GM12873 (cell line): Measurements from ENCODE around the gene PRSS22.
A peak's percentile ranks its signal among the peaks of the same experiment; 100 is the strongest.

Experiments
- TF ChIP-seq, protein P1 (sequence below): IDR thresholded peaks from 2 replicates; pipeline ENCODE4 v1.5.1; 2012; ENCODE audit warnings: low read depth, mild to moderate bottlenecking, moderate library complexity, low read length, control low read depth; ENCODE audit not compliant: insufficient read depth; ENCODE audit errors: missing control alignments

PRSS22 gene

DNA sequence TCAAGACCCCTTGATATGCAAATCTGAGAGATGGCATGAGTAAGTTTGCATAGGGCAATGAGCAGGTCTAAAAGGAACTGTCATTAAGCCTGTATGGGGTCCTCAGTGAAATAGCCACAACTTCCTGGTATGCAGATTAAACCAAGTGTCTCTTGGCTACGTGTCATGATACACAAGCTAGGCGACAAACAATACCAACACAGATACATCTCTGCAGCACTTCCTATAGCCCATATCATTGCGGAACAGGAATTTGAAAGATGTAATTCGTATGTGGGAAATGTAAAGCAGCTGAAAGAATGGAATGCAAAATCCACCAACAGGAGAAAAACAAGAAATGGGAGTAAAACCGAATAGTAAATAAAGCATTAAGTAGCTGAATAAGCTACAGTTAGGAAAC is 12.9 kb downstream of the PRSS22 start:
- TF ChIP-seq, protein P1, sequence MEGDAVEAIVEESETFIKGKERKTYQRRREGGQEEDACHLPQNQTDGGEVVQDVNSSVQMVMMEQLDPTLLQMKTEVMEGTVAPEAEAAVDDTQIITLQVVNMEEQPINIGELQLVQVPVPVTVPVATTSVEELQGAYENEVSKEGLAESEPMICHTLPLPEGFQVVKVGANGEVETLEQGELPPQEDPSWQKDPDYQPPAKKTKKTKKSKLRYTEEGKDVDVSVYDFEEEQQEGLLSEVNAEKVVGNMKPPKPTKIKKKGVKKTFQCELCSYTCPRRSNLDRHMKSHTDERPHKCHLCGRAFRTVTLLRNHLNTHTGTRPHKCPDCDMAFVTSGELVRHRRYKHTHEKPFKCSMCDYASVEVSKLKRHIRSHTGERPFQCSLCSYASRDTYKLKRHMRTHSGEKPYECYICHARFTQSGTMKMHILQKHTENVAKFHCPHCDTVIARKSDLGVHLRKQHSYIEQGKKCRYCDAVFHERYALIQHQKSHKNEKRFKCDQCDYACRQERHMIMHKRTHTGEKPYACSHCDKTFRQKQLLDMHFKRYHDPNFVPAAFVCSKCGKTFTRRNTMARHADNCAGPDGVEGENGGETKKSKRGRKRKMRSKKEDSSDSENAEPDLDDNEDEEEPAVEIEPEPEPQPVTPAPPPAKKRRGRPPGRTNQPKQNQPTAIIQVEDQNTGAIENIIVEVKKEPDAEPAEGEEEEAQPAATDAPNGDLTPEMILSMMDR, result no peak

DNA sequence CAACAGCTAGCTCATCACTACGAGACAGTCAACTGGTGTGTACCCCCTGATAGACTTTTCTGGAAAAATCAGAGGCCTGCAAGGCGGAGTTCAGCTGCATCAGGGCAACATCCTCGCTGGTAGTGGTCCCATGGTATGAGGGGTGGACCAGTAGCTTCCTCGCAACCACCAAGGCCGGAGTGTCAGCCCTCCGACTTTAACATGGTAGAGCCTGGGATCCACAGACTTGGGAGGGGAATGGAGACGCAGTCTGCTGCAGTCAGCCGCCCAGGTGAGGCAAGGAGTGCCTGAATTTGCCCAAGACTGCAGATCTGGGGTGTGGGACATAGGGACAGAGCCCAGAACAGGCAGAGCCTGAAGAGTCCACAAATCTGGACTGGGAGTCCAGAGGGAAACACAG is 14.4 kb downstream of the PRSS22 start:
- TF ChIP-seq, protein P1, result no peak

DNA sequence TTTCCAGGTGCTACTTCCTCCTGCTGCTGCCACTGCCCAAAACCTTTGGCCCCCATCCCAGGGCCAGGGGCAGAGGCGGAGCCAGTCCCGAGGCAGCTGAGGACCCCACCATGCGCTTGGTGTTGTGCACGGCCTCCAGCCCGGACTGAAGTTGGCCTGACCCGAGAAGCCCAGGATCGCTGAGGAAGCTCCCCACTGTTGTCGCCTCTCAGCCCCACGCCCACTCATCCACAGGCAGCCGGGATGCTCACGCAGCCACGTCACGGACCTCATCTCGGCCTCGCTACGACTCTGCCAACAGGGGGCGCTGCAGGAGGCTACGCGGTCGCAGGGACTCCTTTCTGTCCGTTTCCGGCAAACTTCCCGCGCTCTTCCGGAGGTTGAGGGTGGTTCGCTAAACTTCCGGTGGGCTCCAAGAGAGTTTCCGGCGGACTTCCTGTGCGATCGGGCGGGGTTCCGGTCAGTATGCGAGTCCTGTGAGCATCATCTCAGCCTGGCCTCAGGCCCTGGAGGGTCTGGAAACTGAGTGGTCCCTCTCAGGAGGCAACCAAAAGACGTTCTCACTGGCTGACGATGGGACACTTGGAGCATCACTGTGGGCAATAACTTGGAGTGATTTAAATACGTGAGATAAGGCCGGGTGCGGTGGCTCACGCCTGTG is 15.5 kb downstream of the PRSS22 start:
- TF ChIP-seq, protein P1, result peak; percentile 71

DNA sequence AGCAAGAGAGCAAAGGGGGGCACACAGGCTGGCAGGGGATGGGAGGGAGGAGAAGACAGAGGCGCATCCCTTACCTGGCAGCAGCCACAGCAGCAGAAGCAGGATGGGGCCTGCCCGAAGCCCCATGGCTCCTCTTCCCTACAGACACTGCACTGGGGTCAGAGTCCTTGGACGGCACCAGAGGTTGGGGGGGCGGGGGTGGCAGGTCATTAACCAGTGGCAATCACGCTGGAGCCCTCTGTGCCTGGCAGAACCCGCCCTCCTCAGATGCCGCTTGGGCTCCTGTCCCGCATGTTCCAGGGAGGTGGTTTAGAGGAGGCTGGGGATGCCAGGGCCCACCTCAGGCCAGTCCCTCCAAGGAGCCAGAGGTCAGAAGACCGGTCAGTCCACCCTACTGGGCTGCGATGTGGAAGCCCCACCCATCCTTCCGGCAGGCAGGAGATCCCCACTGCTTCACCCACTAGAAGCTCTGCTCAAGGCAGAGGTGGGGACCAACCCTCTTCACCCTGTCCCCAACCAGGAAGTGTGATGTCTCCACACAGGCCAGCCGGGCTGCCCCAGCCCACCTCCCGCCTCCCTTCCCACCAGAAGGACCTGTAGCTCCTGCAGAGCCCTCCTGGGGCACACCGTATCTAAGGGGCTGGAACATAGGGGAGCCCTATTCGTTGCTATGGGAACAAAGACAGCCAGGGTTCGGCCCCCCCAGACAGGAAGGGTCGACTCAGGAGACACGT is 16.2 kb downstream of the PRSS22 start:
- TF ChIP-seq, protein P1, result no peak

DNA sequence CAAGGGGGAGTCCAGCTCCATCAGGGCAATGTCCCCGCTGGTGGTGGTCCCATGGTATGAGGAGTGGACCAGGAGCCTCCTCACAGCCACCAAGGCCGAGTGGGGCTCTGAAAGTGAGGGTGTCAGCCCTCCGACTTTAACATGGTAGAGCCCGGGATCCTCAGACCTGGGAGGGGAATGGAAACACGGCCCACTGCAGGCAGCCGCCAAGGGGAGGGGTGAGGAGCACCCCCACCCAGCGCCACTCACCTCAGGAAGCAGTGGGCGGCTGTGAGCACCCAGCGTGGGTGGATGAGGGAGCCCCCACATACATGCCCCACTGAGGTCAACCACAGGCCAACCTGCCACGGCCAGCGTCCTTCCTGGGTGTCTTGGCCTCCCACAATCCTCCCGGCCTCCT is 17.1 kb downstream of the PRSS22 start:
- TF ChIP-seq, protein P1, result no peak

DNA sequence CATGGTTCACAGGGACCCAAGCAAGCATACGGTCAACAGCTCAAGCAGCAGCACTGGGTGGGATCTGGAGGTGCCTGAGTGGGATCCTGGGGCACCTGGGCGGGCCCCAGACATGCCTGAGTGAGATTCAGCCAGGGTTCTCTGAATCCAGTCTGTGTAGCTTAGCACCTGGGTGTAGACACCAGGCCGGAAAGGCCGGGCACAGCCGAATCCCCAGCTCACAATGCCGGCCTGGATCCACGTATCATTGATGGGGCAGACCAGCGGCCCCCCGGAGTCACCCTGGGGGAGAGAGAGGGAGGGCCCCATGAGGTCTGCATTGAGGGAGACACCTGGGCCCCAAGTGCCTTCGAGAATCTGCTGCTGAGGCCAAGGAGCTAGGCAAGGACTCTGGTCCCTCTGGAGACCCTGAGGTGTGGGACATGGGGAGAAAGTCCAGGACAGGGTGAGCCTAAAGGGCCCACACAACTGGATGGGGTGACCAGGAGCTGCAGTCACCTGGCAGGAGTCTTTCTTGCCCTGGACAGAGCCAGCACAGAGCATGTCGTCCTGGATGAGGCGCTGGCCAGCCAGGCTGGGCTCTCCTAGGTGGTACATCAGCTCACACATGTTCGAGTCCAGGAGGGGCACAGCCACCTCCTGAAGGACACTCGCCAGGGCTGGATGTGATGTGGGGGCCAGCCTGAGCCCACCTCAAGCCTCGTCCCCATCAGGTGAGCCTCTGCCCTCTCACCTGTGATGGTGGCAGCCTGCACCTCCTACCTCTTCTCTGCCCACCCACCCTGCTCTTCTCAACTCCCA is 18.1 kb downstream of the PRSS22 start:
- TF ChIP-seq, protein P1, result no peak

DNA sequence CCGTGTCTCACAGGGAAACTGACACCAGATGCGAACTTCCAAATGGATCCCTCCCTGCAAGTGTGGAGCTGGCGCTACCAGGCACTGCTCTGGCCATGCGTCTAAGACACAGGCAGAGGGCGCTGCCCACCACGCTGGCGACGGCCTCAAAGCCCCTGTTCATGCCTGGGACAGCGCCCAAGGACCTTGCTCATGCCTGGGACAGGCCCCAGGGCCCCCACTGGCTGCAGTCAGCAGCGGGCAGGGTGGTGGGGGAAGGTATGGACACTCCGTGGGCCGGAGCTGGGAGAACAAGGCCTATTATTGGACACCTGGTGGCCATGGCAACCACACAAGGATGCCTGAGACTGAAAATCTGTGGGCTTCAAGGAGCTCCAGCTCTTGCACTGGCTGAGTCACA is 19.0 kb downstream of the PRSS22 start:
- TF ChIP-seq, protein P1, result peak; percentile 80
